ENCODE data around the gene SCYL1.

SCYL1 gene

GRCh38 chr11:65586676-65587075, 61.8 kb downstream of the SCYL1 start:
- no peak for DNase-seq
